H1 (cell line): Measurements from ENCODE around the gene CFAP161. TPM values are rescaled to one million over a fixed set of nuclear protein-coding genes. Genes with fewer than 3 reads are reported as not detected.
"Not testable (repeated sequence)": the region's sequence is repeated elsewhere in the genome, so short reads cannot be mapped to it uniquely, and the experiment has no call there.

Experiments
- CTCF ChIA-PET: fragments of 300-600 bp; sonication (Branson Sonifier 250); formaldehyde crosslinking; loops from one replicate; lab custom pipeline; 2021; ENCODE audit not compliant: partially characterized antibody; lab: Charles Lee
- POLR2A ChIA-PET: fragments of 300-600 bp; sonication (Branson Sonifier 250); formaldehyde crosslinking; loops from one replicate; lab custom pipeline; 2021; ENCODE audit warnings: inconsistent platforms; ENCODE audit not compliant: partially characterized antibody; lab: Charles Lee
- DNase-seq, 2 experiments: peaks; one replicate each; pipeline versions ENCODE4 v3.0.0 to v3.0.0-alpha.2; 2010 to 2022; ENCODE audit warnings: low spot score in 2 of 2, low read depth in 1 of 2, mixed read lengths in 1 of 2
- FAIRE-seq: peaks from 2 replicates; lab custom pipeline; 2011; peaks lifted over from hg19 to GRCh38; lab: Jason Lieb, UNC
- H2AFZ ChIP-seq: 2 replicates; pipeline ENCODE4 v1.8.1; 2012; ENCODE audit warnings: low read length, inconsistent platforms
- H2AK5ac ChIP-seq: 2 replicates; pipeline ENCODE4 v1.6.1; 2013; ENCODE audit warnings: low read depth, low read length
- H2BK120ac ChIP-seq: replicated peaks from 2 replicates; pipeline ENCODE3; 2013; ENCODE audit warnings: low read depth, low read length, inconsistent platforms
- H2BK12ac ChIP-seq: 2 replicates; pipeline ENCODE4 v1.6.1; 2013; ENCODE audit warnings: low read depth, low read length
- H2BK15ac ChIP-seq: 2 replicates; pipeline ENCODE4 v1.6.1; 2013; ENCODE audit warnings: low read length
- H2BK20ac ChIP-seq: 2 replicates; pipeline ENCODE4 v1.6.1; 2013; ENCODE audit warnings: low read length
- H2BK5ac ChIP-seq: 2 replicates; pipeline ENCODE4 v1.6.1; 2013; ENCODE audit warnings: low read depth, low read length
- H3K14ac ChIP-seq: 2 replicates; pipeline ENCODE4 v1.6.1; 2013; ENCODE audit warnings: inconsistent platforms; ENCODE audit not compliant: insufficient read length
- H3K18ac ChIP-seq: 2 replicates; pipeline ENCODE4 v1.6.1; 2013; ENCODE audit warnings: low read length; ENCODE audit errors: extremely low read depth
- H3K23ac ChIP-seq: 2 replicates; pipeline ENCODE4 v1.6.1; 2013; ENCODE audit warnings: inconsistent platforms; ENCODE audit not compliant: insufficient read length
- H3K23me2 ChIP-seq: 2 replicates; pipeline ENCODE4 v1.6.1; 2013; ENCODE audit warnings: low read depth, low read length
- H3K27ac ChIP-seq: 2 replicates; pipeline ENCODE4 v1.6.1; 2011; ENCODE audit warnings: low read depth, low read length, inconsistent platforms
- H3K27me3 ChIP-seq, 4 experiments: replicated peaks in 1 of 4; 1 replicate in 1 of 4; 2 replicates in 3 of 4; pipeline versions ENCODE4 v1.6.1 to v1.8.1; 2011 to 2013; ENCODE audit warnings: low read length in 3 of 4, mild to moderate bottlenecking in 3 of 4, inconsistent platforms in 2 of 4, mixed read lengths in 2 of 4, moderate library complexity in 1 of 4; ENCODE audit not compliant: control insufficient read depth in 3 of 4, insufficient read depth in 3 of 4; ENCODE audit errors: extremely low read depth in 1 of 4
- H3K36me3 ChIP-seq, 4 experiments: 2 replicates each; pipeline versions ENCODE4 v1.6.1 to v1.8.1; 2011 to 2013; ENCODE audit warnings: mild to moderate bottlenecking in 4 of 4, low read length in 3 of 4, moderate library complexity in 2 of 4, control low read depth in 1 of 4, inconsistent platforms in 1 of 4; ENCODE audit not compliant: insufficient read depth in 4 of 4, control insufficient read depth in 2 of 4
- H3K4ac ChIP-seq: replicated peaks from 2 replicates; pipeline ENCODE3; 2013; ENCODE audit warnings: low read length, low read depth, mixed read lengths, inconsistent platforms; ENCODE audit not compliant: insufficient read length
- H3K4me1 ChIP-seq, 4 experiments: replicated peaks in 1 of 4; 1 replicate in 1 of 4; 2 replicates in 3 of 4; pipeline versions ENCODE4 v1.6.1 to v1.8.1; 2011 to 2013; ENCODE audit warnings: low read length in 3 of 4, inconsistent platforms in 2 of 4, mixed read lengths in 1 of 4; ENCODE audit not compliant: insufficient read depth in 4 of 4, control insufficient read depth in 3 of 4
- H3K4me2 ChIP-seq, 2 experiments: 2 replicates each; pipeline versions ENCODE4 v1.6.1 to v1.8.1; 2011 to 2013; ENCODE audit warnings: low read depth in 2 of 2, low read length in 2 of 2, control low read depth in 1 of 2, inconsistent platforms in 1 of 2, mild to moderate bottlenecking in 1 of 2; ENCODE audit not compliant: insufficient read depth in 1 of 2
- H3K4me3 ChIP-seq, 4 experiments: fragments of 200-600, 300-600 bp in 1 of 4; sonication (generic), shearing (Covaris generic), sonication (Bioruptor Twin) in 1 of 4; 2 replicates each; pipeline versions ENCODE4 v1.5.1 to v1.8.1; 2011 to 2016; ENCODE audit warnings: low read length in 4 of 4, low read depth in 3 of 4, control low read depth in 2 of 4, inconsistent platforms in 2 of 4, mild to moderate bottlenecking in 2 of 4, mixed read lengths in 1 of 4, moderate library complexity in 1 of 4; ENCODE audit not compliant: insufficient read depth in 2 of 4; ENCODE audit errors: extremely low read depth in 1 of 4
- H3K56ac ChIP-seq: replicated peaks from 2 replicates; pipeline ENCODE3; 2013; ENCODE audit warnings: low read depth, mild to moderate bottlenecking, mixed read lengths, low read length, inconsistent platforms; ENCODE audit not compliant: insufficient read length
- H3K79me1 ChIP-seq: 2 replicates; pipeline ENCODE4 v1.6.1; 2013; ENCODE audit warnings: low read depth, low read length, control low read depth
- H3K79me2 ChIP-seq, 2 experiments: 2 replicates each; pipeline versions ENCODE4 v1.6.1 to v1.8.1; 2012 to 2013; ENCODE audit warnings: low read length in 2 of 2, mild to moderate bottlenecking in 2 of 2, inconsistent platforms in 1 of 2; ENCODE audit not compliant: insufficient read depth in 2 of 2, control insufficient read depth in 1 of 2
- H3K9ac ChIP-seq, 4 experiments: replicated peaks in 1 of 4; 1 replicate in 1 of 4; 2 replicates in 3 of 4; pipeline versions ENCODE4 v1.6.1 to v1.8.1; 2011 to 2013; ENCODE audit warnings: low read depth in 3 of 4, low read length in 3 of 4, control low read depth in 2 of 4, mild to moderate bottlenecking in 2 of 4, moderate library complexity in 2 of 4, inconsistent platforms in 1 of 4; ENCODE audit errors: extremely low read depth in 1 of 4
- H3K9me3 ChIP-seq, 2 experiments: 2 replicates each; pipeline versions ENCODE4 v1.6.1 to v1.8.1; 2012 to 2013; ENCODE audit warnings: mild to moderate bottlenecking in 2 of 2, moderate library complexity in 2 of 2, control low read depth in 1 of 2, inconsistent platforms in 1 of 2, low read depth in 1 of 2, low read length in 1 of 2, mixed read lengths in 1 of 2; ENCODE audit not compliant: insufficient read depth in 2 of 2
- H4K20me1 ChIP-seq, 2 experiments: replicated peaks in 1 of 2; 2 replicates each; pipeline versions ENCODE3 to v1.8.1; 2011 to 2013; ENCODE audit warnings: inconsistent platforms in 2 of 2, low read length in 2 of 2, mild to moderate bottlenecking in 1 of 2; ENCODE audit not compliant: insufficient read depth in 2 of 2, control insufficient read depth in 1 of 2
- H4K5ac ChIP-seq: 2 replicates; pipeline ENCODE4 v1.6.1; 2013; ENCODE audit warnings: low read length, low read depth, mixed read lengths, inconsistent platforms; ENCODE audit not compliant: insufficient read length
- H4K8ac ChIP-seq: 2 replicates; pipeline ENCODE4 v1.8.0; 2013; ENCODE audit warnings: mild to moderate bottlenecking, moderate library complexity, low read length, inconsistent platforms; ENCODE audit not compliant: insufficient read depth; ENCODE audit errors: extremely low read depth
- H4K91ac ChIP-seq: replicated peaks from 2 replicates; pipeline ENCODE3; 2013; ENCODE audit warnings: low read length, mixed read lengths, inconsistent platforms; ENCODE audit not compliant: insufficient read length
- WGBS, 2 experiments: shearing (Covaris generic) in 1 of 2; methylation state at CpG; one replicate each; pipeline versions ENCODE4 v1.1.6 to v1.1.7; 2013 to 2015; ENCODE audit warnings: low lambda C conversion rate in 2 of 2, mixed read lengths in 2 of 2, inconsistent platforms in 1 of 2, low coverage in 1 of 2, missing lambda C conversion rate in 1 of 2; ENCODE audit not compliant: insufficient replicate concordance in 2 of 2, insufficient coverage in 1 of 2, insufficient read length in 1 of 2; ENCODE audit errors: extremely low coverage in 1 of 2, missing lambda C conversion rate in 1 of 2; 5-methylcytosine and 5-hydroxymethylcytosine counted together
- polyA plus RNA-seq, 7 experiments: library from polyadenylated mRNA; depleted of rRNA in 3 of 7; stranded (reverse) in 5 of 7; unstranded in 2 of 7; fragments of >200 nt in 5 of 7; fragments of 200-250 nt in 2 of 7; gene quantifications; 1 replicate in 5 of 7; 2 replicates in 1 of 7; 4 replicates in 1 of 7; pipeline versions ENCODE4 v1.2.1 to v1.2.3, GENCODE V29; 2011 to 2013; ENCODE audit warnings: missing spikeins in 2 of 7, mixed read lengths in 2 of 7
- total RNA-seq: library from RNA; stranded (reverse); fragmentation: NEBNext Ultra II Directional; extraction: Animal tissue kit (Norgen Biotek cat#: 25700); gene quantifications from 2 replicates; pipeline ENCODE4 v1.2.1, GENCODE V29; 2021

The CFAP161 gene
- total and polyA plus RNA-seq, 2 of the 8 experiments (the other 6 are each of a cell fraction or from before 2014, with no cell fraction given) = 0.05 TPM; not detected in 1

DNA sequence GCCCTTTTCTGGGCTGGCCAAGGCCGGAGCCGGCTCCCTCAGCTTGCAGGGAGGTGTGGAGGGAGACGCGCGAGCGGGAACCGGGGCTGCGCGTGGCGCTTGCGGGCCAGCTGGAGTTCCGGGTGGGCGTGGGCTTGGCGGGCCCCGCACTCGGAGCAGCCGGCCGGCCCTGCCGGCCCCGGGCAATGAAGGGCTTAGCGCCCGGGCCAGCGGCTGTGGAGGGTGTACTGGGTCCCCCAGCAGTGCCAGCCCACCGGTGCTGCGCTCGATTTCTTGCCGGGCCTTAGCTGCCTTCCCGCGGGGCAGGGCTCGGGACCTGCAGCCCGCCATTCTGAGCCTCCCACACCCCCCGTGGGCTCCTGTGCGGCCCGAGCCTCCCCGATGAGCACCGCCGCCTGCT, 24.5 kb downstream of the CFAP161 start:
- H4K8ac ChIP-seq, H3K27ac ChIP-seq, H2BK120ac ChIP-seq, FAIRE-seq, H3K23me2 ChIP-seq, POLR2A ChIA-PET, H3K4ac ChIP-seq, H2AFZ ChIP-seq, DNase-seq, H3K14ac ChIP-seq, H2BK20ac ChIP-seq, H3K4me1 ChIP-seq, H3K18ac ChIP-seq, H2AK5ac ChIP-seq, H3K79me1 ChIP-seq, H3K4me2 ChIP-seq, H3K9ac ChIP-seq, H2BK12ac ChIP-seq, H3K27me3 ChIP-seq, H3K9me3 ChIP-seq, H3K79me2 ChIP-seq, H2BK15ac ChIP-seq, H3K56ac ChIP-seq, H3K23ac ChIP-seq, H4K20me1 ChIP-seq, H2BK5ac ChIP-seq, H3K4me3 ChIP-seq, H4K91ac ChIP-seq, H3K36me3 ChIP-seq, H4K5ac ChIP-seq: not testable (repeated sequence)
- CTCF ChIA-PET = interaction anchor here (1.0 to 11.9 kb wide), 3 partner anchors 53 to 108 kb away, joined by 3 to 162 read pairs (median 3); no protein-coding TSS in a partner anchor
- WGBS, 2 experiments = 96% methylated on average over 10 of the region's 37 CpGs; no CpG with 5 or more reads in 1 of the 2 experiments
